GM15510 (cell line): Measurements from ENCODE around the gene GFY.

ENCODE experiments used
- POLR2A ChIP-seq: IDR thresholded peaks from 3 replicates; pipeline ENCODE4 v1.6.1; 2011; ENCODE audit warnings: borderline replicate concordance; ENCODE audit not compliant: insufficient read length; ENCODE audit errors: extremely low read depth

Gene GFY

GRCh38 chr19:49425178-49425577, at the start of gene GFY:
GFY (plus strand) TSS chr19:49425388; CDS start chr19:49426431, 1,043 bp downstream.
- TF ChIP-seq POLR2A = no peak

- TF ChIP-seq POLR2A = no peak
Measured at GRCh38 chr19:49378512-49378911, 46.7 kb upstream of the GFY start.

GRCh38 chr19:49380391-49380790, 44.8 kb upstream of the GFY start:
- no peak for TF ChIP-seq POLR2A

- TF ChIP-seq POLR2A = no peak
Measured at GRCh38 chr19:49382639-49383038, 42.5 kb upstream of the GFY start.

GRCh38 chr19:49383599-49383998, 41.6 kb upstream of the GFY start:
- TF ChIP-seq POLR2A = no peak

DNA sequence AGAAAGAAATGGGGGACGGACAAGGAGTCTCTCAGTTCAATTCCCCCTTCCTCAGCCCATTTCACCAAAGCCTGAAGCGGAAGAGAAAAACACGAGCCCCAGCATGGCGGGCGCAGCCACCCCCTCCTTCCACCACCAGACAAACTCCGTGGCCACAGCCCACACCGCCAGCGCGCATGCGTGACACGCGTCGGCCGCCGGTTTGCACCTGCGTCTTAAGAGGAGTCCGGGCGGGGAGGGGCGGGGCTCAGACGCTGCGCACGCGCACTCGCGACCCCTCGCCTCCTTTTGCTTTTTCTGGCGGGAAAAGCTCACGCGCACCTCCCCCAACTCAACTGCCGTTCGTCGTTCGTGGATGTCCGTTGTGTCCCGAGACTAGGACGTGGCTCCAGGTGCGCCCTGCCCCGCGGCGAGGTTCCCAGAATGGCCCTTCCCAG, 37.2 kb upstream of the GFY start, which contains the start of gene KASH5:
Gene KASH5, plus strand, starts transcription at position 314 of the 437 bp plus-strand sequence. CDS start 2,635 bp downstream, outside the sequence.
- TF ChIP-seq POLR2A = no peak

DNA sequence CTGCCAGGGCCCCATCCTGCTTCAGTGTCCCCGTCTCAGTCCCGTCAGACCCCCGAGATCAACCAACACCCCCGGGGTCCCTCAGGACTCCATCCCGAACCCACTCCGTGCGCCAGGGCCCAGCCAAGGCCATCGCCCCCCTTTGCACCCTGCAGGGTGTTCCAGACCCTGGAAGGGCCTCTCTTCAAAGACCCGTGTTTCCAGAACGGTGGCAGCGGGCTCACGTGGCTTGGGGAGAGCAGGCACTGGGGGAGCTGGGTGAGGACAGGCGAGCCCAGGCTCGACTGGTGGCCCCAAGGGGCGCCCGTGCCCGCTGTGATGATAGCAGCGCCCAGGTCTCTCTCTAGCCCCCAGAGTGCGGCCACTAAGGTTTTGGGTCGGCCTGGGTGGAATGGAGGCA, 35.8 kb upstream of the GFY start:
- TF ChIP-seq POLR2A = no peak

- TF ChIP-seq POLR2A = no peak
Measured at GRCh38 chr19:49390131-49390928, 34.9 kb upstream of the GFY start.

GRCh38 chr19:49390929-49391359, 34.2 kb upstream of the GFY start:
- no peak for TF ChIP-seq POLR2A

GRCh38 chr19:49391581-49392399, 33.4 kb upstream of the GFY start:
- no peak for TF ChIP-seq POLR2A

DNA sequence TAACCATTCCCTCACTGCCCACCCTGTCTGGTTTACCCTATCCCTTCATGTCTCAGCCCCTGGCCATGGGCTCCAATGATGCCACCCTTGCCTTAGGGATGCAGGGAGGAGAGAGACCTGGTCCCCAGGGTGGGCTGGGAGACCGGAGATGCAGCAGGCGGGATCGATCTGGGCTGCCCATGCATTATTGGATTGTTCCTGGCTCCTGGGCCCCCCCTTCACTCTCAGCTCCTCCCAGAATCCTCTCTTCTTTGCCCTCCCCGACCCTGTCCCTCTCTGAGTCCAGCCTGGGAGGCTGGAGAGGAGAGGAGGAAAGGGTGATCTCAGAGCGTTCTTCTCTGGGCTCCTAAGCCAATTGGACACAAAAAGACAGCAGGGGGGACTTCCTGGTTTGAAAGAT, 31.3 kb upstream of the GFY start:
- TF ChIP-seq POLR2A = no peak

GRCh38 chr19:49395581-49396407, 29.4 kb upstream of the GFY start:
- no peak for TF ChIP-seq POLR2A

- no peak for TF ChIP-seq POLR2A
Measured at GRCh38 chr19:49396738-49397505, 28.3 kb upstream of the GFY start.
